ENCODE results near the gene TTC22. TPM values are rescaled to one million over a fixed set of nuclear protein-coding genes. Genes with fewer than 3 reads are reported as not detected.

The TTC22 gene
- total RNA-seq, 1 experiment from 2014 or later = 1.8 TPM

GRCh38 chr1:54796902-54797301, 4.2 kb downstream of the TTC22 start:
- Histone ChIP-seq H3K9ac (ENCODE audit: low read length) (no peak overlapping the region), H2AFZ (ENCODE audit: low read depth, low read length, poor library complexity, severe bottlenecking) (no peak overlapping the region), H3K4me1 (ENCODE audit: control insufficient read depth in 1 of 2, insufficient read depth in 2 of 2, low read length in 2 of 2) (peaks cover 7 to 29% of the 10 kb centered on the region in 2 experiments; a peak in 3 of 4 replicates), H3K4me2 (ENCODE audit: low read length) (no peak overlapping the region), H3K79me2 (ENCODE audit: insufficient read depth, low read length) (no peaks in the 10 kb centered on the region), H3K27me3 (ENCODE audit: insufficient read depth, low read length) (no peaks in the 10 kb centered on the region), H3K27ac (ENCODE audit: low read depth, low read length) (no peak overlapping the region), H3K9me3 (ENCODE audit: control insufficient read depth in 1 of 2, insufficient read depth in 1 of 2, low read depth in 1 of 2, low read length in 2 of 2) (no peaks in the 10 kb centered on the region; a peak in 1 of 4 replicates), H3K4me3 (replicated peaks in 1 of 2; ENCODE audit: low read depth in 1 of 2, low read length in 2 of 2) (no peak overlapping the region), H4K20me1 (ENCODE audit: insufficient read depth) (no peaks in the 10 kb centered on the region), H3K9me2 (ENCODE audit: insufficient read depth) (no peaks in the 10 kb centered on the region), H3K36me3 (ENCODE audit: control insufficient read depth in 1 of 2, insufficient read depth in 2 of 2, low read length in 2 of 2) (no peaks in the 10 kb centered on the region)
- BruUV-seq (replicated peaks) = no TSS peak
- DNase-seq (ENCODE audit: low read depth, low spot score) (no peak), ATAC-seq (no peak)
- intact Hi-C loops (cut with micrococcal nuclease) = no loop called here
- ChIA-PET RAD21 (ENCODE audit: low non-redundant PET in 1 of 2, low total read pairs in 2 of 2, uncharacterized antibody in 2 of 2, unreplicated experiment in 2 of 2) (no interaction called here), POLR2A (no interaction called here), CTCF (interaction anchor here (0.6 kb wide), 1 partner anchor 306 kb away, joined by 3 read pairs; no protein-coding TSS in a partner anchor)
- TF ChIP-seq, protein P1, sequence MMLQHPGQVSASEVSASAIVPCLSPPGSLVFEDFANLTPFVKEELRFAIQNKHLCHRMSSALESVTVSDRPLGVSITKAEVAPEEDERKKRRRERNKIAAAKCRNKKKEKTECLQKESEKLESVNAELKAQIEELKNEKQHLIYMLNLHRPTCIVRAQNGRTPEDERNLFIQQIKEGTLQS (IDR thresholded peaks at IDR 0.05) = no peak

DNA sequence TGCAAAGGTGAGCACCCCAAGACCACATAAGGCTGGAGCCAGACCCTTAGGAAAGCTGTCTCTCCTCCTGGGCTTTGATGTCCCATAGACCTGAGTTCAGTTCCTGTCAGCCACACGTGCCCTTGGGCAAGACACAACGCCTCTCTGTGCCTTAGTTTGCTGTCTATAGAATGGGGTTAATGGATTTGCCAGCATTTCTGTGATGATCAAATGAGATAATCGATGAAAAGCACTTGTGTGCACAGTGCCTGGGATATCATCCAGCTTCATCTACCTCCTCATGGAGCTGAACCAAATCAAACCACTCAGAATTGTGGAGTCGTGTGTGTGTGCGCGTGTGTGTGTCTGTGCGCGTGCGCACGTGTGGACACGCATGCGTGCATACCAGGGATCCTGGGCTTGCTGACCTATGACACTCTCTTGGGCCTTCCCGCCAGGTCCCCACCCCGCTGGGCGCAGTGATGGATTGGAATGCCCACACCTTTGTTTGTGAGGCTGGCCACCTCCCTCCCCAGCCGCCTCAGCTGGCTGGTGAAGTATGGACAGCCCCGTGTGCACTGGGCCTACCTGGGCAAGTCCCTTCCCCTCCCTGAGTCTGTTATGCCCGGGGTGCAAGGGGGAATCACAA, 5.2 kb downstream of the TTC22 start:
- H3K4me1 ChIP-seq (ENCODE audit: control insufficient read depth in 1 of 2, insufficient read depth in 2 of 2, low read length in 2 of 2) = peaks cover 6 to 20% of the 10 kb centered on the region in 2 experiments; a peak in 3 of 4 replicates
- no peak for ATAC-seq
- no peak for DNase-seq (ENCODE audit: low read depth, low spot score)
- no peaks in the 10 kb centered on the region for H3K79me2 ChIP-seq (ENCODE audit: insufficient read depth, low read length)
- ChIA-PET RAD21 (ENCODE audit: low non-redundant PET in 1 of 2, low total read pairs in 2 of 2, uncharacterized antibody in 2 of 2, unreplicated experiment in 2 of 2) (no interaction called here), POLR2A (no interaction called here), CTCF (interaction anchor here (0.6 to 1.0 kb wide), 2 partner anchors 125 to 305 kb away, joined by 3 read pairs; no protein-coding TSS in a partner anchor)
- H2AFZ ChIP-seq (ENCODE audit: low read depth, low read length, poor library complexity, severe bottlenecking) = no peak overlapping the region
- no peaks in the 10 kb centered on the region for H3K27me3 ChIP-seq (ENCODE audit: insufficient read depth, low read length)
- no peak overlapping the region for H3K27ac ChIP-seq (ENCODE audit: low read depth, low read length)
- H3K4me3 ChIP-seq (replicated peaks in 1 of 2; ENCODE audit: low read depth in 1 of 2, low read length in 2 of 2) = no peak overlapping the region
- no peak overlapping the region for H3K4me2 ChIP-seq (ENCODE audit: low read length)
- no peaks in the 10 kb centered on the region for H4K20me1 ChIP-seq (ENCODE audit: insufficient read depth)
- no peaks in the 10 kb centered on the region; a peak in 1 of 4 replicates for H3K9me3 ChIP-seq (ENCODE audit: control insufficient read depth in 1 of 2, insufficient read depth in 1 of 2, low read depth in 1 of 2, low read length in 2 of 2)
- no peaks in the 10 kb centered on the region for H3K36me3 ChIP-seq (ENCODE audit: control insufficient read depth in 1 of 2, insufficient read depth in 2 of 2, low read length in 2 of 2)
- H3K9ac ChIP-seq (ENCODE audit: low read length) = no peak overlapping the region
- BruUV-seq (replicated peaks) = no TSS peak
- H3K9me2 ChIP-seq (ENCODE audit: insufficient read depth) = no peaks in the 10 kb centered on the region
- TF ChIP-seq, protein P2, sequence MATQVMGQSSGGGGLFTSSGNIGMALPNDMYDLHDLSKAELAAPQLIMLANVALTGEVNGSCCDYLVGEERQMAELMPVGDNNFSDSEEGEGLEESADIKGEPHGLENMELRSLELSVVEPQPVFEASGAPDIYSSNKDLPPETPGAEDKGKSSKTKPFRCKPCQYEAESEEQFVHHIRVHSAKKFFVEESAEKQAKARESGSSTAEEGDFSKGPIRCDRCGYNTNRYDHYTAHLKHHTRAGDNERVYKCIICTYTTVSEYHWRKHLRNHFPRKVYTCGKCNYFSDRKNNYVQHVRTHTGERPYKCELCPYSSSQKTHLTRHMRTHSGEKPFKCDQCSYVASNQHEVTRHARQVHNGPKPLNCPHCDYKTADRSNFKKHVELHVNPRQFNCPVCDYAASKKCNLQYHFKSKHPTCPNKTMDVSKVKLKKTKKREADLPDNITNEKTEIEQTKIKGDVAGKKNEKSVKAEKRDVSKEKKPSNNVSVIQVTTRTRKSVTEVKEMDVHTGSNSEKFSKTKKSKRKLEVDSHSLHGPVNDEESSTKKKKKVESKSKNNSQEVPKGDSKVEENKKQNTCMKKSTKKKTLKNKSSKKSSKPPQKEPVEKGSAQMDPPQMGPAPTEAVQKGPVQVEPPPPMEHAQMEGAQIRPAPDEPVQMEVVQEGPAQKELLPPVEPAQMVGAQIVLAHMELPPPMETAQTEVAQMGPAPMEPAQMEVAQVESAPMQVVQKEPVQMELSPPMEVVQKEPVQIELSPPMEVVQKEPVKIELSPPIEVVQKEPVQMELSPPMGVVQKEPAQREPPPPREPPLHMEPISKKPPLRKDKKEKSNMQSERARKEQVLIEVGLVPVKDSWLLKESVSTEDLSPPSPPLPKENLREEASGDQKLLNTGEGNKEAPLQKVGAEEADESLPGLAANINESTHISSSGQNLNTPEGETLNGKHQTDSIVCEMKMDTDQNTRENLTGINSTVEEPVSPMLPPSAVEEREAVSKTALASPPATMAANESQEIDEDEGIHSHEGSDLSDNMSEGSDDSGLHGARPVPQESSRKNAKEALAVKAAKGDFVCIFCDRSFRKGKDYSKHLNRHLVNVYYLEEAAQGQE (IDR thresholded peaks at IDR 0.05; ENCODE audit: low read depth) = no peak
- TF ChIP-seq ZBTB33 (IDR thresholded peaks at IDR 0.05; ENCODE audit: extremely low read depth, insufficient replicate concordance, low read length) (no peak), EZH2 (IDR thresholded peaks at IDR 0.05) (no peak), SP1 (IDR thresholded peaks at IDR 0.05; ENCODE audit: low read depth) (no peak), YY1 (IDR thresholded peaks at IDR 0.05; ENCODE audit: extremely low read depth, insufficient replicate concordance, low read depth, low read length) (no peak), ELF1 (IDR thresholded peaks at IDR 0.05; ENCODE audit: borderline replicate concordance, low read depth) (no peak), POLR2AphosphoS5 (IDR thresholded peaks at IDR 0.05; ENCODE audit: low read depth, low read length) (no peak), JUND (IDR thresholded peaks at IDR 0.05) (no peak)
- TF ChIP-seq, protein P3, sequence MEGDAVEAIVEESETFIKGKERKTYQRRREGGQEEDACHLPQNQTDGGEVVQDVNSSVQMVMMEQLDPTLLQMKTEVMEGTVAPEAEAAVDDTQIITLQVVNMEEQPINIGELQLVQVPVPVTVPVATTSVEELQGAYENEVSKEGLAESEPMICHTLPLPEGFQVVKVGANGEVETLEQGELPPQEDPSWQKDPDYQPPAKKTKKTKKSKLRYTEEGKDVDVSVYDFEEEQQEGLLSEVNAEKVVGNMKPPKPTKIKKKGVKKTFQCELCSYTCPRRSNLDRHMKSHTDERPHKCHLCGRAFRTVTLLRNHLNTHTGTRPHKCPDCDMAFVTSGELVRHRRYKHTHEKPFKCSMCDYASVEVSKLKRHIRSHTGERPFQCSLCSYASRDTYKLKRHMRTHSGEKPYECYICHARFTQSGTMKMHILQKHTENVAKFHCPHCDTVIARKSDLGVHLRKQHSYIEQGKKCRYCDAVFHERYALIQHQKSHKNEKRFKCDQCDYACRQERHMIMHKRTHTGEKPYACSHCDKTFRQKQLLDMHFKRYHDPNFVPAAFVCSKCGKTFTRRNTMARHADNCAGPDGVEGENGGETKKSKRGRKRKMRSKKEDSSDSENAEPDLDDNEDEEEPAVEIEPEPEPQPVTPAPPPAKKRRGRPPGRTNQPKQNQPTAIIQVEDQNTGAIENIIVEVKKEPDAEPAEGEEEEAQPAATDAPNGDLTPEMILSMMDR (IDR thresholded peaks at IDR 0.05 in 2 of 3, conservative IDR thresholded peaks at IDR 0.05 in 1 of 3; ENCODE audit: borderline replicate concordance in 1 of 3, insufficient read depth in 1 of 3, low read depth in 2 of 3, low read length in 2 of 3) = no peak
- intact Hi-C loops (cut with micrococcal nuclease) = no loop called here
